GM18505 (cell line): Measurements from ENCODE around the gene DHRS7C.

Experiments
- ATAC-seq: cut with Tn5 transposase; IDR thresholded peaks from one replicate; pipeline ENCODE4 v1.9.1; 2021; ENCODE audit not compliant: unreplicated experiment
- POLR2A ChIP-seq: IDR thresholded peaks from 4 replicates; pipeline ENCODE4 v1.6.1; 2011; ENCODE audit warnings: borderline replicate concordance; ENCODE audit not compliant: insufficient read depth, insufficient read length; ENCODE audit errors: extremely low read depth

DHRS7C gene

DNA sequence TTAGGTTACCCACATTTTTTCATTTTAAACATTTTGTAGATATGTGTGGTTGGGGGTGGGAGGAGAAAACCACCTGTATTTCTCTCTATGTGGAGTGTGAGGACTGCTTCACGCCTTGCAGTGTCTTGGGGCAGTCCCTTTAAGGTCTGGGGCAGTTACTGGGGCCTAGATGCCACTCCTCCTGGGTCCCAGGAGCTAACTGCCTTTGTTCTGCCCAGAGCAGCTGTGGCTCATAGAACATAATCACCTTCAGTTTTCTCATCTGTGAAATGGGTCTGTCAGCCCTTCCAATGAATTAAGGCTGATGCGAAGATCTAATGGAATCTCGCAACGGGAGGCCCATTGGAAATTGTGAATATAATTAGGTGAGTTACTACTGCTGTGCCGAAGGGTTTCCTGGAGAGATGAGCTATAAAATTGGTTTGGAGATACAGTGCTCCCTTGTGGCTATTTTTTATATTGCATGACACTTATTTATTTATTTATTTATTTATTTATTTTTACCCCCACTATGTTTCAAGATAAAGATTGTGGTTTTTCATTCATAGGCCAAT, 22.9 kb downstream of the DHRS7C start:
- no peak for ATAC-seq
- TF ChIP-seq POLR2A, result no peak

GRCh38 chr17:9767432-9767991, 23.9 kb downstream of the DHRS7C start:
- ATAC-seq, result no peak
- TF ChIP-seq POLR2A, result no peak

- TF ChIP-seq POLR2A, result no peak
- no peak for ATAC-seq
These were observed 24.4 kb downstream of the DHRS7C start for GRCh38 chr17:9766970-9767369.

DNA sequence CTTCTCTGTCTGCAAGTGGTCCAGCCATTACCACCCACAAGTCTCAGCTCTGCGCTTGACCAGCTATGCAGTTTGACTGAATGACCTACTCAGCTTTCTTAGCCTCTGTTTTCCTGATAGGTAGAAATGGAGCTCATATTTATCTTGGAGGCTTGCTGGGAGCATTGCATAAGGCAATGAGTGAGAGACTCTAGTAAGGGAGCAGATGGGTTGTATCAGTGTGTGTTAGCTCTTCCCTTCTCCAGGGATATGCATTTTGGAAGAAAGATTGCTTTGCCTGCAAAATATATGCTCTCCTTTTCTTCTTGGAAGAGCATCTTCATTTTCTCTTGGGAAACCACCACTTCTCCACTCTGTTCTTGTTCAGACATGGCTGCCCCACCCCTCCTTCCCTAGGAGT, 26.1 kb downstream of the DHRS7C start:
- TF ChIP-seq POLR2A, result no peak
- no peak for ATAC-seq

GRCh38 chr17:9763643-9764042, 27.7 kb downstream of the DHRS7C start:
- no peak for TF ChIP-seq POLR2A
- ATAC-seq, result no peak

DNA sequence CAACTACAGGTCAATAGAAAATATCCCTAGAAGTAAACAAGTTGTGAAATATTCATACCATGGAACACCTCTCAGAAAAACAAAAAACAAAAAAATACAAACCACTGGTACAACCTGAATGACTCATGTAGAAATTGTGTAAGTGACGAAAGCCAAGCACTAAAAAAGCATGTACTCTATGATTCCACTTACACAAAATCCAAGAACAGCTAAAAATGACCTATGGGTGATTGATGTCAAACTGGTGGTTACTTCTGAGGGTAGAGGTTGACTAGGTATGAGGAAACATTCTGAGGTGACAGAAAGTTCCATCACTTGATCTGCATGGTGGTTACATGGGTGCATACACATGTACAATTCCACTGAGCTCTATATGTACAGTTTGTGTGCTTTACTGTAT, 31.1 kb downstream of the DHRS7C start:
- ATAC-seq, result no peak
- TF ChIP-seq POLR2A, result no peak

- ATAC-seq, result no peak
- TF ChIP-seq POLR2A, result no peak
These were observed 36.3 kb downstream of the DHRS7C start for GRCh38 chr17:9755083-9755482.

DNA sequence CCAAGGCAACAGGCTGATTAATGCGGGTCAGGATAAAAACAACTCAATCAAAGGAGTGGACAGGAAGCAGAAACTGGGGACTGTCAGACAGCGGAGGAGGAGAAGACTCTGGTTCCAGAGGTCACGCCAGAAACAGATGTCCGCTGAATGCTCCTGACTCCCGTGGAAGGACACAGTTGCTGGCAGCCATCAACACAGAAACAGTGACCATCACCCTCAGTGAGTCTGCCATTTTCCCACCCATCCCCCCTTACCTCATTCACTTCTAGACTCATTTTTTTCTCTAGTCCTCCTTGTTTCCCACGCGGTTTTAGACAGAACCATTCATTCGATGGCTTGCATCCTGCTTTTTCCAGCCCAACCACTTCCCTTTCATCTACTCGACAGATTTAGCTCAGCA, 40.9 kb downstream of the DHRS7C start:
- TF ChIP-seq POLR2A, result no peak
- ATAC-seq, result no peak

- ATAC-seq, result no peak
- TF ChIP-seq POLR2A, result no peak
These were observed 61.5 kb downstream of the DHRS7C start for GRCh38 chr17:9729735-9730420.

- no peak for TF ChIP-seq POLR2A
- ATAC-seq, result no peak
These were observed 62.2 kb downstream of the DHRS7C start for GRCh38 chr17:9729034-9729650.

GRCh38 chr17:9728564-9728963, 62.8 kb downstream of the DHRS7C start:
- ATAC-seq, result no peak
- no peak for TF ChIP-seq POLR2A

DNA sequence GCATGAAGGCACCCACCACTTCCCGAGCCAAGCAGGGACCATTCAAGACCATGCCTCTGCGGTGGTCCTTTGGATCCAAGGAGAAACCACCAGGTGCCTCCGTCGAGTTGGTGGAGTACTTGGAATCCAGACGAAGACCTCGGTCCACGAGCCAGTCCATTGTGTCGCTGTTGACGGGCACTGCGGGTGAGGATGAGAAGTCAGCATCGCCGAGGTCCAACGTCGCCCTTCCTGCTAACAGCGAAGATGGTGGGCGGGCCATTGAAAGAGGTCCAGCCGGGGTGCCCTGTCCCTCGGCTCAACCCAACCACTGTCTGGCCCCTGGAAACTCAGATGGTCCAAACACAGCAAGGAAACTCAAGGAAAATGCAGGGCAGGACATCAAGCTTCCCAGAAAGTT, 63.4 kb downstream of the DHRS7C start:
- no peak for TF ChIP-seq POLR2A
- no peak for ATAC-seq

DNA sequence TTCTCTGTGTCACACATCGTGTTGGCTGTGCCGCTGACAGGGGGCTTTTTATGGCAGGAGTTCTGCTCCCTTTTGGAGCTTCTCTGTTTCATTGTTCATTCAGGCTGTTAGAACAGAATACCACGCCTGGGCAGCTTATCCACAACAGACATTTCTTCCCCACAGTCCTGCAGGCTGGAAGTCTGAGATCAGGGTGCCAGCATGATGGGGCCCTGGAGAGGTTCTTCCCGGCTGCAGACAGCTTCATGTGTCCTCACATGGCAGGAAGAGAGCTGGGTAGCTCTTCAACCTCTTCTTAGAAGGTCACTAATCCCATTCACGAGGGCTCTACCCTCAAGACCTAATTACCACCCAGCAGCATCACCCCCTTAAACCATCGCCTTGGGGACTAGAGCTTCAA, 65.1 kb downstream of the DHRS7C start:
- no peak for TF ChIP-seq POLR2A

DNA sequence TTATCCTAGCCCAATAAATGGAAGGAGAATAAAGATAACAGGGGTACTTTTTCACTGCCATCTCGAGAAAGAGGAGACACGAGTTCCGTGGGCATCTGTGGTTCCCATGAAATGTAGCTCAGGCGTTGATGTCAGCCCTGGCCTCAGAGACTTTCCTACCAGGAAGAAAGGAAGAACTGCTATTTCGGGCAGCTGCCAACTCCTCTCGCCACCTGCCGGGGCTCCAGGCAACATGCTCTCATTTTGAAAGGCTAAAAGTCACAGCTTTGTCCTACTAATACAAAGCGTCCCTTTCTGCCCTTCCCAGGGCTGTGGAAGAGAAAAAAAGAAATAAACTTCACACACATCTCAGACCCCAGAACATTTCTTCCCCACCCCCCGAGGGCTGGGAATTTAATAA, 65.8 kb downstream of the DHRS7C start:
- no peak for ATAC-seq
- TF ChIP-seq POLR2A, result no peak

More for the DNA sequence above, 65.1 kb downstream of the DHRS7C start:
- ATAC-seq, result no peak
